Middle frontal gyrus (tissue), 1 donor: Measurements from ENCODE around the gene ACAD9.
"Not testable (repeated sequence)": the region's sequence is repeated elsewhere in the genome, so short reads cannot be mapped to it uniquely, and the experiment has no call there.

Experiments
- DNase-seq: peaks from one replicate; pipeline ENCODE4 v3.0.0-alpha.2; 2015; ENCODE audit warnings: low spot score; ENCODE audit errors: extremely low spot score

The ACAD9 gene

GRCh38 chr3:128879125-128879969, at the start of gene ACAD9:
TSS of gene ACAD9 (plus strand) at chr3:128879620. CDS start at chr3:128879692, 72 bp downstream.
- DNase-seq, result peak; percentile 95

- not testable (repeated sequence) for DNase-seq
Measured at GRCh38 chr3:128829925-128830625, 49.3 kb upstream of the ACAD9 start.

- not testable (repeated sequence) for DNase-seq
Measured at GRCh38 chr3:128830762-128831161, 48.7 kb upstream of the ACAD9 start.

DNA sequence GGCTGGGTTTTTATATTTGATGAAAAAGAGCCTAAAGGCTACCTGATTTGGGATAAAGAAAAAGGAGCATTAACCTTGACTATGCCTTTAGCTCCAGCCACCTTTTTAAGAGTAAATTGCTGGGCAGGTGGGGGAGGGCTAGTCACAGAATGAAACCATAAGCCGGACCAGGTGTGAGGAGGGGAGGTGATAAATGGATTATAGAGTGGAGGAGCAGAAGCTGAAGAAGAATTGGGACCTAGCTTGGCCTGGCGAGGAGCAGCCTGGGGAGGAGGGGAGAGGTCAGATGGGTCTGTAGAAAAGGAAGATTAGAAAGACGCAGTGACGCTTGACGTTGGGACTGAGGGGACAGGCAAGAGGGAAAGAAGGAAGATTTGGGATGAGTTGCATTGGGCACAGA, 46.4 kb upstream of the ACAD9 start:
- not testable (repeated sequence) for DNase-seq

GRCh38 chr3:128835096-128835495, 44.3 kb upstream of the ACAD9 start:
- DNase-seq, result no peak

DNA sequence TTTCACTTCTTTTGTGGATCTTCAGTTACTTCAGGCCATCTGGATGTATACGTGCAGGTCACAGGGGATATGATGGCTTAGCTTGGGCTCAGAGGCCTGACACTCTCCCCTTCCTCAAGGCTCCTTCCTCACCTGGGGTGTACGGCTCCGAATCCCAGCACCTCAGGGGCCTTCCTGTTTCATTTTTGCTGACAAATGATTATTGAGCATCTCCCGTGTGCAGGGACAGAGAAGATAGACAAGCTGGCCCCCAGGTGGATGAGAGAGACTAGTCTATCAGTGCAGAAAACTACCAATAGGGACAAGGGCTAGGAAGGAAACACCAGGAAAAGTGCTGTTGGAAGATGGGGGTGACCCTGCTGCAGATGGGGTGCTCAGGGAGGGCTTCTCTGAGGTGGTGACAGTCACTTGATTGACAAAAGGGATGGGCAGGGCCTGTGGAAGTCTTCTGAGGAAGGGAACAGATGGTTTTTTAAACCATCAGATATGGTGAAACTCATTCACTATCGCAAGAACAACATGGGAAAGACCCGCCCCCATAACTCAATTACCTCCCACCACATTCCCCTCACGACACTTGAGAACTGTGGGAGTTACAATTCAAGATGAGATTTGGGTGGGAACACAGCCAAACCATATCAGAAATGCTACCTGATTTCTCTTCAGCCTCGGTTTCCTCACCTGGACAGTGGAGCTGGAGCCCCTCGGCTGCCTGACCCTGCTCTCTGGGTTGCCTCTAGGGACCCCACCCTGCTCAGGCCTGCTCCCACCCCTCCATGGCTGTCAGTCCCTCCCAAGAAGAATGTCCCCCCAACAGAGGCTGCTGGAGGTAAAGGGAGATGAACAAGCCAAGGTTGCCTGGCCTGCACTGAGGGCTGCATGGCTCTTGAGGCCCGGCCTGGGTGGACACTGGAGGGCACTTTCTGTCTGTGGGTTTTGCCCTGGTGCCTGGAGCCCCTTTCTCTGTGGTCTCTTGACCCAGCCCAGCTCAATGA, 37.2 kb upstream of the ACAD9 start:
- DNase-seq, result no peak

DNA sequence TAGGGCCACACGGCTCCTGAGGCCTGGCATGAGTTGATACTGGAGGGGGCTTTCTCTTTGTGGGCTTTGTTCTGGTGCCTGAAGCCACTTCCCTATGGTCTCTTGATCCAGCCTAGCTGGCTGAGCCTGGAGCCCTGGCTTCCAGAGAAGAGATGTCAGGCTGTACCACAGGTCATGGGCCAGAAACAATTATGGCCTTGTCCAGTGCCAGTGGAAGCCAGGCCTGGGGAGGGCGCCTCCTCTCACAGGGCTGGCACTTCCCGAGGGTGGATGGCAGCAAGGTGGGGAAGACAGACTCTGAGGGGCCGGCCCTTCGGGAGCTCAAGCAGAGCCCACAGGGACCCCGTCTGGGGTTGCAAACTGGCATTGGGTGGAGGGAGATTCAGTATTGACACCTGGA, 34.9 kb upstream of the ACAD9 start:
- no peak for DNase-seq

DNA sequence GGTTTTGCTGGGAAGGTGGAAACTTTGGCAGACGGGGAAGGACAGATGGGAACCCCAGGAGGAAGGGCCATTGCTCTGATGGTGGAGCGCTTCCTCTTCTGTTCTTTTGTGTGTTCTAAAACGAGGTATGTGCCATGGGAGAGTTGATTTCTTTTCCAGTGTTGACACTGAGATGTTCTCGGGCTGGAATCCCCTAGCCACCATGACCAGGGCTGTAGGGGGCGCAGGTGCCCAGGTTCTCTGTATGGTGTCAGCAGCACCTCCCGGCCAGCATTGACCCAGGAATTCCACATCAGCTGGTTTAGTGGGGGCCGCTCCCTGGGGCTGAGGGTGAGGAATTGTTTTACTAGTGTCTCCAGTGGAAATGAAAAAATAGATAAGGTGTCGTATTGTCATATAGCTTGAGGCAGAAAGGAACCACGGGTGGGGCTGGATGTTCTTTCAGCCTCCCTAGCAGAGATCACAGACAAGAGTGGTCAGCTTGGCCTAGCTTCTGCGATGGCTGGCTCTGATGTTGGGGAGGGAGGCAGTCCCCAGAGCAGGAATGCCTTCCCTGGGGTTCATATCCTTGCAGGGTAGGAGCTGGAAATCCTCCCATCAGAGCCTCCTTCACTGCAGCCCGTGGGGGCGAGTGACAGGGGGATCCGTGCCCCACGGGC, 34.2 kb upstream of the ACAD9 start:
- DNase-seq, result no peak

DNA sequence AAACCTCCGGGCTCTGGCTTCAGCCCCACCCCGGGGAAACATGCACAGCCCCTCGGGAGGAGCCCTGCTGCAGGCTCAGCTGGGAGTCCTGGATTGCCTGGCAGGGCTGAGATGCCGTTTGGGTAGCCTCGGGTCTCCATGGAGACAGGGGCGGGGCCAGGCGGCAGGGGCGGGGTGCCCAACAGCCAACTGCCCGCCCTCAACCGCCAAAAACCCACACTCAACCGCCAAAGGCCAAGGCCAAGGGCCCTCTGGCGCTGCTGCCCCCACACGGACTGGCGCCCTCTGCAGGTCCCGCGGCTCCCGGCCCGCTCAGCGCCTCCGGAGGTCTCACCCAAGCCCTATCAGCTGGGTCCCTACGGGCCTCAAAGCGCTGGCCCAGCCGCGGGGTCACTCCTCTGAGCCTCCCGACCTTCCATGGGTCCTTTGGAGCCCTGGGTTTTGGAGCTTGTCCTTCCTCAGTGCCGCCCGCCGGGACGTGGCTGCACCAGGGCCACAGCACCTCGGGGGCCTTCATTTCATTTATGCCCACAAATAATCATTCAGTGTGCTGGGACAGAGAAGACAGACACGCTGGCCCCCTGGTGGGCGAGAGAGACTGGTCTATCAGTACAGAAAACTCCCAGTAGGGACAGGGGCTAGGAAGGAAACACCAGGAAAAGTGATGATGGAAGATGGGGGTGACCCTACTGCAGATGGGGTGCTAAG, 33.5 kb upstream of the ACAD9 start:
- DNase-seq, result peak; percentile 36

DNA sequence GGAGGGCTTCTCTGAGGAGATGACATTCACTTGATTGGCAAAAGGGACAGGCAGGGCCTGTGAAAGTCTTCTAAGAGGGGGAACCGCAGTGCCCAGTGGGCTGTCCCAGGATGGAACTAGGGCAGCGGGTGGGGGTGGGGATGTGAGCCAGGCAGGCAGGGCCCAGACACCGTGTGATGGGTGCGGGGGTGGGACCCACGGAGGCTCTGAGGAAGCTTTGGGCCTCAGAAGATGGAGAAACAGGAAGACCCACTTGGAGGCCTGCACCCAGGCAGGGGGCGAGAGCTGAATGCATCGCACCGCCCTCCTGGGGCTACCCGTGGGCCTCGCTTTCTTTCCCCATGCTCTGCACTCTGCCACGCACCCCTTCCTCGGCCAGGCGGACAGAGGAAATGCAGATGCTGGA, 32.9 kb upstream of the ACAD9 start:
- no peak for DNase-seq

- no peak for DNase-seq
Measured at GRCh38 chr3:128847666-128848370, 31.6 kb upstream of the ACAD9 start.

DNA sequence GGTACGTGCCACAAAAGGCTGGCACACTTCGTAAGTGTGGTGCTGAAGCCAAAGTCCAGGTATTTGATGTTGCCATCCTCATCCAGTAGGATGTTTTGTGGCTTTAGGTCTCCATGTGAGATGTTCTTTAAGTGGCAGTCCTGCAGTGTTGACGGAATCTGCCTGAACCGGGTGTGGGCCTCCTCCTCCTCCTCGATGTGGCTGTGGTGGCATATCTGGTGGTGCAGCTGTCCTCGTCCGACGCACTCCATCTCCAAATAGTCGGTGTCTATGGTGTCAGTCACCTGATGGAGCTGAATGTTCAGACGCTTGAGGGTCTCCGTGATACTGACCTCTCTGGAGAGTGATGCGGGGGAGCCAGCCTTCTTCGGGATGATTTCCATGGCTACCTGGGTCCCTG, 30.5 kb upstream of the ACAD9 start:
- DNase-seq, result no peak

- no peak for DNase-seq
Measured at GRCh38 chr3:128849911-128850455, 29.4 kb upstream of the ACAD9 start.

- DNase-seq, result no peak
Measured at GRCh38 chr3:128850544-128850943, 28.9 kb upstream of the ACAD9 start.

GRCh38 chr3:128851601-128852000, 27.8 kb upstream of the ACAD9 start:
- DNase-seq, result no peak

- DNase-seq, result no peak
Measured at GRCh38 chr3:128853826-128854225, 25.6 kb upstream of the ACAD9 start.

- no peak for DNase-seq
Measured at GRCh38 chr3:128854475-128854874, 24.9 kb upstream of the ACAD9 start.

DNA sequence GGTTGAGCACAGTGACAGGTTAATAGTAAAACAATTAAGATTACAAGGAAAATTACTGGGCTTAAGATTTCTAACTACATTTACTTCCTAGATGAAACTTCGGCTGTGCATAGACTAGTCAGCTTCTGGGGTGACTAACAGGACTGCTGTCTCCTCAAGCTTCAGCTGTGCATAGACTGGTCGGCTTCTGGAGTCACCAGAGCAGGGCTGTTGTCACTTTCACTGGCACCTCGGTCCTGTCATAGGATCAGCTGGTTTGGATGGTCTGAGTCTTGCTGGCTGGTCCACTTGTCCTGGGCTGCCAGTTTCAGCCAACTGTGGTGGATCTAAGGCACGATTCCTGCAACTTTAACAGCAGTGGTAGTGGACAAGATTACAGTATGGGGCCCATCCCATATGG, 23.9 kb upstream of the ACAD9 start:
- DNase-seq, result no peak

DNA sequence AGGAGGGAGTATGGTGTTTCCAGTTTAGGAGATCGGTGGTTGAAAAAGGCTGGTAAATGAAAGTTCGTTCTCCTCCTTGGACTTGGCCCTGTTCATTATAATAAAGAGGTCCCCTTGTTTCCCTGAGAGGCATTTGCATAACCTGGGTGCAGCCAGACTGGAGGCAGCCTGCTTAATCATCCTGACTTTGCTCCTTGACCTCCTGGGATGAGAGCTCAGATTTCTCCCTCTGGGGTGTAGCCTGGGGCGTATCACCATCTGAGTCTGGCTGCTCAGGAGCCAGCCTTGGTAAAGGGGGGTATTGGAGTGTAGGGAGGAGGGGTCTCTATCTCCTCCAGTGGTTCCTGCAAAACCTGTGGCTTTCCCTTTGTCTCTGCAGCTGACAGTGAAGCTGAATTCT, 21.3 kb upstream of the ACAD9 start:
- no peak for DNase-seq
